ENCODE data around the gene CCN5. TPM values are rescaled to one million over a fixed set of nuclear protein-coding genes. Genes with fewer than 3 reads are reported as not detected.

Gene CCN5
- total RNA-seq, 1 experiment from 2014 or later: 0.20 TPM

DNA sequence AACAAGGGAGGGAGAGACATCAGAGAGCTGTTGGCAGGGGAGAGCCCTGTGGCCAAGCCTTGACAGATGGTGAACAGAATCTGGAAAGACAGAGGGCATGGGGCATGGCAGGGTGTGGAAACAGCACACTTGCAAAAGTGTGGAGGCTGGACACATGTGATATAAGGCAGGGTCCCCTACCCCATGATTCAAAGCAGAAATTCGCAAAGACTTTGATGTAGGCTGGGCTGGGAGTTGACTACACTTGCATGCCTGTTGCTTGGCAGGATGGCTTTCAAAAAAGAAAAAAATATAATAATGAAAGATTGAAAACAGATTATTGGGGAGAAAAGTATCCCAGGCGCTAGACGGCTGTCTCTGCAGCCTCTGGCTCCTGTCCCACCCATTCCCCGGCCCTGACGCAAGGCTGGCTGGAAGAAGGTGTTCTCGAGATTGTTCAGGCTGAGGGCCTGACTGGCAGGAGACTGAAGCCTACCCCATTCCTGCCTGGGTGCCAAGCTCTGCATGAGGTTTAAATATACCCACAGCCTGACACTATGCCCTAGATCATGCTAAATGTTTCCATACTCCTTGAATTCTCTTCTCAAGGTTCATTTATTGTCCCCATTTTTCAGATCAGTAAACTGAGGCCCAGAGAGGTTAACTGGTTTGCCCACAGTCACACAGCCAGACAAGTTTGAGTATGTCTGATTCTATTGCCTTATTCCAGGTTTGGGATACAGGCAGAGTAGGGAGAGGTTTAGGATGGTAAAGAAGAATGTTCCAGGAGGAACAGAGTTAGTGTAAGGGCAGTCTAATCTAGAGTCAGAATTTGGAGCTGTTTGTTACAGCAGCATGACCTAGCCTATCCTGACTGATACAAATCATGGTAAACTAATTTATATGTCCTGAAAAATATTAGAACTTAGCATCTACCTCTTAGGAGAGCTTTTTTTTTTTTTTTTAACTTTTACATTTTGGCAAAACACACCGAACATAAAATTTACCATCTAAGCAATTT is 23.4 kb upstream of the CCN5 start:
- H3K27me3 ChIP-seq (ENCODE audit: insufficient read depth, low read depth): no peaks in the 10 kb centered on the region
- peaks cover 5% of the 10 kb centered on the region; the same call in 1 of the 2 replicates for H3K9me3 ChIP-seq (ENCODE audit: insufficient read depth, low read depth)
- H3K9me2 ChIP-seq (ENCODE audit: insufficient read depth): no peaks in the 10 kb centered on the region
- no peaks in the 10 kb centered on the region for H3K79me2 ChIP-seq (ENCODE audit: low read depth)
- no TSS peak for BruUV-seq (replicated peaks)
- H3K4me2 ChIP-seq: peak overlapping the region; percentile 44
- intact Hi-C loops (cut with micrococcal nuclease; ENCODE audit: unreplicated experiment): no loop called here
- DNase-seq: no peak
- H4K20me1 ChIP-seq (ENCODE audit: insufficient read depth): no peaks in the 10 kb centered on the region
- no peak for TF ChIP-seq CTCF (conservative IDR thresholded peaks at IDR 0.05)
- TF ChIP-seq EZH2 (IDR thresholded peaks at IDR 0.05; ENCODE audit: low read depth): no peak
- peaks cover 20% of the 10 kb centered on the region for H3K4me1 ChIP-seq (replicated peaks; ENCODE audit: insufficient read depth)
- no peaks in the 10 kb centered on the region for H3K36me3 ChIP-seq (ENCODE audit: low read depth)
- peaks cover 27% of the 10 kb centered on the region; the same call in 1 of the 2 replicates for H3F3A ChIP-seq (ENCODE audit: insufficient read depth, low read depth)
- H2AFZ ChIP-seq: no peak overlapping the region
- peak overlapping the region; percentile 65 for H3K27ac ChIP-seq
- ChIA-PET CTCF (interaction anchor here (0.6 kb wide), 1 partner anchor 58 kb away, joined by 3 read pairs; no protein-coding TSS in a partner anchor), POLR2A (ENCODE audit: unreplicated experiment) (no interaction called here)
- no peak overlapping the region for H3K4me3 ChIP-seq

DNA sequence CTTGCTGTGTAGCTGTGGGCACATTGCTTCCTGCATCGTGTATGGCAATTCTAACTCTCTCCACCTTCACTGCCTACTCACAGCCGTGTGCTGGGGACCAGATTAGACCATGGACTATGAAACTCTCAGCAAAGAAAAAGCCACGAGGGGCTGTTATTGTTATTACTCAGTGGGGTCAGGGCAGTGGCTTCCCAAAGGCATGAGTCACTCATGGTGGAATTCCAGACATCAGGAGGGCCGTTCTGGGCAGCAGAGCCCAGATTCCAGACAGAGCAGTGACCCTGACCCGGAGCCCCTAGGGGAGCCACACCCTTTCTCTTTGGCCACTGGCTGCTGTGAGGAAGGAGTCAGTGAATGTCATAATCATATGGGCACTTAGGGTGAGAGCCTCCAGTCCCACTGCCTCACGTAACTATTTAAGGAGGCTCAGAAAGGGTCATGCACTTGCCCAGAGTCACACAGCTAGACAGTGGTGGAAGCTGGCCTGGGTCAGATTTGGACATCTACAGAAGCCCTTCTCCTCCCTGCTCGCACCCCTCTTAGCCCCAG is 22.2 kb upstream of the CCN5 start:
- intact Hi-C loops (cut with micrococcal nuclease; ENCODE audit: unreplicated experiment): loop anchor here (1.0 kb wide), 3 partner anchors 21 to 54 kb away; no protein-coding TSS in a partner anchor
- Histone ChIP-seq H3K36me3 (ENCODE audit: low read depth) (no peaks in the 10 kb centered on the region), H3F3A (ENCODE audit: insufficient read depth, low read depth) (peaks cover 27% of the 10 kb centered on the region; the same call in 1 of the 2 replicates), H3K9me2 (ENCODE audit: insufficient read depth) (no peaks in the 10 kb centered on the region), H3K27ac (peak overlapping the region; percentile 65), H2AFZ (no peak overlapping the region), H3K4me2 (peak overlapping the region; percentile 44), H3K79me2 (ENCODE audit: low read depth) (no peaks in the 10 kb centered on the region), H3K4me3 (no peak overlapping the region), H4K20me1 (ENCODE audit: insufficient read depth) (no peaks in the 10 kb centered on the region), H3K4me1 (replicated peaks; ENCODE audit: insufficient read depth) (peaks cover 20% of the 10 kb centered on the region), H3K27me3 (ENCODE audit: insufficient read depth, low read depth) (no peaks in the 10 kb centered on the region), H3K9me3 (ENCODE audit: insufficient read depth, low read depth) (peaks cover 5% of the 10 kb centered on the region; the same call in 1 of the 2 replicates)
- BruUV-seq (replicated peaks): no TSS peak
- peak; percentile 93 to 97 for DNase-seq
- ChIA-PET POLR2A (ENCODE audit: unreplicated experiment) (interaction anchor here (0.7 kb wide), 1 partner anchor 1236 kb away, joined by 3 read pairs; no protein-coding TSS in a partner anchor), CTCF (interaction anchor here (0.6 kb wide), 1 partner anchor 266 kb away, joined by 3 read pairs; no protein-coding TSS in a partner anchor)
- TF ChIP-seq CTCF (conservative IDR thresholded peaks at IDR 0.05): no peak
- TF ChIP-seq EZH2 (IDR thresholded peaks at IDR 0.05; ENCODE audit: low read depth): no peak

DNA sequence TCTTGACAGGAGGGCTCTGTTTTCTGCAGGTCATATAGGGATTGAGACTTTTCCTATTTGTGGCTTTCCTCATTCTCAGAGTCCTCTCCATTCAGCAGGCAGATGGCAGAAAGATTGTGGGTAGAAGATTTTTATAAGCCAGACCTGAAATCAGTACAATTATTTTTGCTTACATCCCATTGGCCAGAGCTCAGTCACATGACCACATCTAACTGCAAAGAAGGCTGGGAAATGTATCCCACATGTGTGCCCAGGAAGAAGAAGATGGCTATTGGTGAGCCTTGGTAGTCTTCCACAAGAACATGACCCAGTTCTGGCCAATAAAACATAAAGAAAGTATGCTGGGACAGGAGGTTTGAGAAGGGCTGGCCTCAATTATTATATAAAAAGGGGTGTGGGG is 21.5 kb upstream of the CCN5 start:
- Histone ChIP-seq H3K9me3 (ENCODE audit: insufficient read depth, low read depth) (peaks cover 5% of the 10 kb centered on the region; the same call in 1 of the 2 replicates), H3K36me3 (ENCODE audit: low read depth) (no peaks in the 10 kb centered on the region), H3K4me3 (no peak overlapping the region), H2AFZ (no peak overlapping the region), H4K20me1 (ENCODE audit: insufficient read depth) (no peaks in the 10 kb centered on the region), H3K9me2 (ENCODE audit: insufficient read depth) (no peaks in the 10 kb centered on the region), H3K27ac (peak overlapping the region; percentile 65; the same call in 1 of the 2 replicates), H3K79me2 (ENCODE audit: low read depth) (no peaks in the 10 kb centered on the region), H3F3A (ENCODE audit: insufficient read depth, low read depth) (peaks cover 27% of the 10 kb centered on the region; the same call in 1 of the 2 replicates), H3K4me1 (replicated peaks; ENCODE audit: insufficient read depth) (peaks cover 20% of the 10 kb centered on the region), H3K4me2 (peak overlapping the region; percentile 44), H3K27me3 (ENCODE audit: insufficient read depth, low read depth) (no peaks in the 10 kb centered on the region)
- ChIA-PET CTCF (no interaction called here), POLR2A (ENCODE audit: unreplicated experiment) (no interaction called here)
- DNase-seq: no peak
- TF ChIP-seq EZH2 (IDR thresholded peaks at IDR 0.05; ENCODE audit: low read depth) (no peak), CTCF (conservative IDR thresholded peaks at IDR 0.05) (no peak)
- BruUV-seq (replicated peaks): no TSS peak
- intact Hi-C loops (cut with micrococcal nuclease; ENCODE audit: unreplicated experiment): loop anchor here (1.0 kb wide), 3 partner anchors 21 to 54 kb away; no protein-coding TSS in a partner anchor

Data from PC-9 (cell line).